C4-2B (cell line): ENCODE data around the gene RCAN3.

Source experiments
- ZFX ChIP-seq: fragments of 450-650 bp; IDR thresholded peaks from 2 replicates; pipeline ENCODE4 v1.6.1; 2017
- TF ChIP-seq, protein P1 (sequence below): fragments of 450-650 bp; conservative IDR thresholded peaks from 2 replicates; pipeline ENCODE4 v1.5.1; 2017; ENCODE audit warnings: mild to moderate bottlenecking

DNA sequence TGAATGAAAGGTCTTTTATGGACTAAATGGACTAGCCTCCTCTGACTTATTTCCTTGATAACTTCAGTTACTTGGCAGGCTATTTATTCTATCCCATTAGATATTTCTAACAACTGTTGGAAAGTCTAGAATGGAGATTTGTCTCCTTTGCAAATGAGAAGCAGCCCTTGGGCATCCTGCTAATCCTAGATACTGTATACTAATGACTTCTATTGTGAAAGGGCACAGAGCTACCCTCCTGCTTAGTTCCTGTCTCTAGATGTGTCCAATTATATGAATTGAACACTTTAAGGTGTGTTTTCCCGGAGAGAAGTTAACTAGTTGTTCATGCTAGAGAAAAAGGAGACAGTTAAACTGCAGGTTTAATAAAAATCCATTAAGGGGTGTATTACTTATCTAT, 43.0 kb downstream of the RCAN3 start:
- TF ChIP-seq, protein P1, sequence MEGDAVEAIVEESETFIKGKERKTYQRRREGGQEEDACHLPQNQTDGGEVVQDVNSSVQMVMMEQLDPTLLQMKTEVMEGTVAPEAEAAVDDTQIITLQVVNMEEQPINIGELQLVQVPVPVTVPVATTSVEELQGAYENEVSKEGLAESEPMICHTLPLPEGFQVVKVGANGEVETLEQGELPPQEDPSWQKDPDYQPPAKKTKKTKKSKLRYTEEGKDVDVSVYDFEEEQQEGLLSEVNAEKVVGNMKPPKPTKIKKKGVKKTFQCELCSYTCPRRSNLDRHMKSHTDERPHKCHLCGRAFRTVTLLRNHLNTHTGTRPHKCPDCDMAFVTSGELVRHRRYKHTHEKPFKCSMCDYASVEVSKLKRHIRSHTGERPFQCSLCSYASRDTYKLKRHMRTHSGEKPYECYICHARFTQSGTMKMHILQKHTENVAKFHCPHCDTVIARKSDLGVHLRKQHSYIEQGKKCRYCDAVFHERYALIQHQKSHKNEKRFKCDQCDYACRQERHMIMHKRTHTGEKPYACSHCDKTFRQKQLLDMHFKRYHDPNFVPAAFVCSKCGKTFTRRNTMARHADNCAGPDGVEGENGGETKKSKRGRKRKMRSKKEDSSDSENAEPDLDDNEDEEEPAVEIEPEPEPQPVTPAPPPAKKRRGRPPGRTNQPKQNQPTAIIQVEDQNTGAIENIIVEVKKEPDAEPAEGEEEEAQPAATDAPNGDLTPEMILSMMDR: no peak
- TF ChIP-seq ZFX: no peak
